ENCODE data around the gene RPH3AL.

The RPH3AL gene

DNA sequence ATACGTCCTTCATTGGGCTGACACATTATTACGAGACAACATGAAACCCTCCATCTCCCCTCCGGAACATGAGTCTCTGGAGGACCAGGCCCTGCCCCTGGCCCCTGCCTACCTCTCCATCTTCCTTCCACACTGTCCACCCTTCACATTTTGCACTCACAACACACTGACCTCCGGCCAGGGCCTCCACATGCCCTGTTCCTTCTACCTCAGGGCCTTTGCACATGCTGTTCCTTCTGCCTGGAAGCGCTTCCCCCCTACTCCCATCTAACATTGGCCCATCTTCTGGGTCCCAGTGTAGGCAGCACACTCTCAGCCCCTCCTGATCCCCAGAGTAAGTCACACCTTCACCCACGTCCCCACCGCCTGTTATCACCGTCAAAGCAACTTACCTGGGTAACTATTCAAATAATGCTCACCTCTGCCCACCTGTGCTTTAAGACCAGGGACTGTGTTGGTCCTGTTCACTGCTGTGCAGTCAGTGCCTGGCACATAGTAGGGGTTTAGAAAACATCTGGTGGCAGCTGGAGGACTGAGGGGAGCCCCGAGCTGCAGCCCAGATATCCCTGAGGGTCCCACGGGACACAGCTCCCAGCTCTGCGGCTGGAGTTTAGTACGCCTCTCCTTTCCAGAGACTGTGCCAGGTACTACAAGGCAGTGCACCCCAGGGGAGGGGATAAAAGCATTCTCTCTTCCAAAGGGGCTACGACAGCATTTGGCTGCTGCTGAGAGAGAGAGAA, 27.2 kb downstream of the RPH3AL start:
- Histone ChIP-seq H3K4me1 (ENCODE audit: insufficient read depth, poor library complexity, severe bottlenecking) (no peaks in the 10 kb centered on the region), H3K9me3 (ENCODE audit: severe bottlenecking) (no peaks in the 10 kb centered on the region), H3K4me3 (ENCODE audit: severe bottlenecking) (no peak overlapping the region), H3K27ac (ENCODE audit: poor library complexity, severe bottlenecking) (no peak overlapping the region), H3K27me3 (ENCODE audit: insufficient read depth, poor library complexity, severe bottlenecking) (no peaks in the 10 kb centered on the region), H3K36me3 (ENCODE audit: low read depth) (no peaks in the 10 kb centered on the region)
- ATAC-seq (ENCODE audit: low read depth) (no peak), DNase-seq (ENCODE audit: low spot score) (no peak)
- TF ChIP-seq, protein P1, sequence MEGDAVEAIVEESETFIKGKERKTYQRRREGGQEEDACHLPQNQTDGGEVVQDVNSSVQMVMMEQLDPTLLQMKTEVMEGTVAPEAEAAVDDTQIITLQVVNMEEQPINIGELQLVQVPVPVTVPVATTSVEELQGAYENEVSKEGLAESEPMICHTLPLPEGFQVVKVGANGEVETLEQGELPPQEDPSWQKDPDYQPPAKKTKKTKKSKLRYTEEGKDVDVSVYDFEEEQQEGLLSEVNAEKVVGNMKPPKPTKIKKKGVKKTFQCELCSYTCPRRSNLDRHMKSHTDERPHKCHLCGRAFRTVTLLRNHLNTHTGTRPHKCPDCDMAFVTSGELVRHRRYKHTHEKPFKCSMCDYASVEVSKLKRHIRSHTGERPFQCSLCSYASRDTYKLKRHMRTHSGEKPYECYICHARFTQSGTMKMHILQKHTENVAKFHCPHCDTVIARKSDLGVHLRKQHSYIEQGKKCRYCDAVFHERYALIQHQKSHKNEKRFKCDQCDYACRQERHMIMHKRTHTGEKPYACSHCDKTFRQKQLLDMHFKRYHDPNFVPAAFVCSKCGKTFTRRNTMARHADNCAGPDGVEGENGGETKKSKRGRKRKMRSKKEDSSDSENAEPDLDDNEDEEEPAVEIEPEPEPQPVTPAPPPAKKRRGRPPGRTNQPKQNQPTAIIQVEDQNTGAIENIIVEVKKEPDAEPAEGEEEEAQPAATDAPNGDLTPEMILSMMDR (IDR thresholded peaks at IDR 0.05; ENCODE audit: poor library complexity, severe bottlenecking), result no peak

DNA sequence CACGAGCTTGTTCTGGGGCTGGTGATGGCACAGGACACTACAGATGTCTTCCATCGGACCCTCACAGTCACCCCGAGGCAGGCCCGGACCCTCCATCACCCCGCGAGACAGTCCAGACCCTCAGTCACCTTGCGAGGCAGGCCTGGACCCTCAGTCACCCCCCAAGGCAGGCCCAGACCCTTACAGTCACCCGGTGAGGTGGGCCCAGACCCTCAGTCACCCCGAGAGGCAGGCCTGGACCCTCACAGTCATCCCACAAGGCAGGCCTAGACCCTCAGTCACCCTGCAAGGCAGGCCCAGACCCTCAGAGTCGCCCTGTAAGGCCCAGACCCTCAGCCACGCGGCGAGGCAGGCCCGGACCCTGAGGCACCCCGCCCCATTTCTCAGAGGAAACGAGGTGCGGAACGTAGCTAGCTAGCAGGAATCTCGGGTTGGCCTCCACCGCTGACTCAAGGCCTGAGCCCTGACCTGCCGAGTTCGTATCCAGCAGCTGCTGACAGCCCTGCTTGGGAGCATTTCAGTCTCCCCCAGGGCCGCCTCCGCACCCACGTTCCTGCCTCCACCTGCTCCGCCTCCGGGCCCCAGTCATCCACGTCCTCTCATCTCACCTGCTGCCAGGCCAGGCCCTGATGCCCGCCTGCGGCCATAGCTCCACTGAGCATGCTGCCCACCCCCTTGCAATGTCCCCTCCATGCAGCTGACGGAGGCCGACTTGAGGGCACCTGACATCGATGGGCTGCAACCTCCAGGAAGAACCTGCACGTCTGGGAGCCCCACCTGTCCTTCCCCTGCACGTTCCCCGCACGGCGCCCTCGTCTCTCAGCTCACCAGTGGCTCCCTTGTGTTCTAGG, 28.7 kb downstream of the RPH3AL start:
- ATAC-seq (ENCODE audit: low read depth) (no peak), DNase-seq (ENCODE audit: low spot score) (no peak)
- Histone ChIP-seq H3K36me3 (ENCODE audit: low read depth) (no peaks in the 10 kb centered on the region), H3K27me3 (ENCODE audit: insufficient read depth, poor library complexity, severe bottlenecking) (no peaks in the 10 kb centered on the region), H3K9me3 (ENCODE audit: severe bottlenecking) (no peaks in the 10 kb centered on the region), H3K4me3 (ENCODE audit: severe bottlenecking) (no peak overlapping the region), H3K27ac (ENCODE audit: poor library complexity, severe bottlenecking) (no peak overlapping the region), H3K4me1 (ENCODE audit: insufficient read depth, poor library complexity, severe bottlenecking) (no peaks in the 10 kb centered on the region)
- TF ChIP-seq, protein P1 (IDR thresholded peaks at IDR 0.05; ENCODE audit: poor library complexity, severe bottlenecking), result no peak

DNA sequence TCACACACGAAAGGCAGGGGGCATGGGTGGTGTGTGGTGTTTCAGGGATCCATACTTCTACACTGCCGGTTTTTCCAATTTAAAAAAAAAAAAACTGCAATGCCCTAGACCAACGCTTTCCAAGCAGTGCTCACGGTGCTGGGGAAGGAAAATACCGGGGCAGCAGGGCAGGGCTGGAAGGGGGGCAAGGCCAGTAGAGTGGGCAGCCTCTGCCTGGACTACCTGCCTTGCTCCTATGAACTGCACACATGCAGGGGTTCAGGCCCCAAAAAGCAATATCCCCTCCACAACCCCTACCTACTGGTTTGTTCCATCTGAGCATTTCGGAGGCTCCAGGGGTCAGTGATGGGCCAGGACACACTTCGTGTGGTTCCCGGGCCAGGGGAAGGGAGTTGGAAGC, 29.4 kb downstream of the RPH3AL start:
- H3K36me3 ChIP-seq (ENCODE audit: low read depth), result no peaks in the 10 kb centered on the region
- no peak for ATAC-seq (ENCODE audit: low read depth)
- H3K27ac ChIP-seq (ENCODE audit: poor library complexity, severe bottlenecking), result no peak overlapping the region
- H3K4me1 ChIP-seq (ENCODE audit: insufficient read depth, poor library complexity, severe bottlenecking), result no peaks in the 10 kb centered on the region
- H3K4me3 ChIP-seq (ENCODE audit: severe bottlenecking), result no peak overlapping the region
- DNase-seq (ENCODE audit: low spot score), result no peak
- TF ChIP-seq, protein P1 (IDR thresholded peaks at IDR 0.05; ENCODE audit: poor library complexity, severe bottlenecking), result no peak
- H3K27me3 ChIP-seq (ENCODE audit: insufficient read depth, poor library complexity, severe bottlenecking), result no peaks in the 10 kb centered on the region
- no peaks in the 10 kb centered on the region for H3K9me3 ChIP-seq (ENCODE audit: severe bottlenecking)

DNA sequence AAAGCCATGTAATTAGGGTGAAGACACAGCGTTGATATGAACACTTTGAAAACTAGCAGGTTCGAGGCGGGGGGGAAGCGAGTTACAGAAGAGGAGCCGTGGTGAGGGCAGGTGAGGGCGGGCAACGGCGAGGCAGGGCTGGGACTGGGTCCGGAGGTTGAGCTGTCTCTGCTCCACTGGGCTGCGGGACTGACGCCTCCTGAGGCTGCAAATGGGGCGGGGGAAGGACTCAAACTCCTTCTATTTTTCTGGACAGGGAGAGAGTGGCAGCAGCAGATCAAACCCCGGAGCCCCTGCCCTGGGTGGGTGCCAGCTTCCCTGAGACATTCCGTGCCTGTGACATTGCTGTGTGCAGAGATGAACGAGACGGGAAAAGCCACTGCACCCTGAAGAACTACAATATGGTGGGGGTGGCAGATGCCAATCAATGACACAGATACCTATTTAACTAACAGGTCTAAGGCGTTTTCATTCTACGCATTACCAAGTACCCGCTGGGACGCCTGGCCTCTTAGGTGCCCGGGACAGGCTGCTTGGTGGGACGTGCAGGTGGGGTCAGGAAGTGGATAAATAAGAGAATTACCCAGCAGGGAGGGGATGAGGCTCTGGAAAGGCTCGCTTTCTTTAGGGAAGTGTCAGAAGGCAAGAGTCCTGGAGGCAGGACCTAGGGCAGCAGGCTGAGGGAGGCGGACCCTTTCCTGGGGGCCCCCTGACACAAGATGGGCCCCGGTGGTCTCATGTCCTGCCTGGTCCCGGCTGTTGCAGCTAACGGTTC, 30.4 kb downstream of the RPH3AL start:
- Histone ChIP-seq H3K9me3 (ENCODE audit: severe bottlenecking) (no peaks in the 10 kb centered on the region), H3K4me1 (ENCODE audit: insufficient read depth, poor library complexity, severe bottlenecking) (no peaks in the 10 kb centered on the region), H3K27ac (ENCODE audit: poor library complexity, severe bottlenecking) (no peak overlapping the region), H3K36me3 (ENCODE audit: low read depth) (no peaks in the 10 kb centered on the region), H3K4me3 (ENCODE audit: severe bottlenecking) (no peak overlapping the region), H3K27me3 (ENCODE audit: insufficient read depth, poor library complexity, severe bottlenecking) (no peaks in the 10 kb centered on the region)
- TF ChIP-seq, protein P1 (IDR thresholded peaks at IDR 0.05; ENCODE audit: poor library complexity, severe bottlenecking), result no peak
- ATAC-seq (ENCODE audit: low read depth), result no peak
- DNase-seq (ENCODE audit: low spot score), result no peak
